ENCODE measurements around the gene BCOR. TPM values are rescaled to one million over a fixed set of nuclear protein-coding genes. Genes with fewer than 3 reads are reported as not detected.

The BCOR gene
- total RNA-seq, 2 experiments from 2014 or later: 26.1 to 26.3 TPM

- Histone ChIP-seq H3K4me3 (ENCODE audit: low read length) (no peak overlapping the region), H3K9me3 (ENCODE audit: control insufficient read depth in 1 of 2, insufficient read depth in 1 of 2, low read length in 2 of 2) (no peaks in the 10 kb centered on the region), H3K36me3 (ENCODE audit: insufficient read depth, low read length) (no peaks in the 10 kb centered on the region), H3K27ac (ENCODE audit: low read depth in 1 of 2, low read length in 2 of 2) (no peak overlapping the region), H3K27me3 (ENCODE audit: control insufficient read depth in 1 of 2, insufficient read depth in 2 of 2, low read length in 2 of 2) (no peaks in the 10 kb centered on the region), H3K4me1 (ENCODE audit: insufficient read depth, low read length) (peaks cover 28% of the 10 kb centered on the region)
- DNase-seq: no peak
- CTCF ChIA-PET: no interaction called here
- Mint-ChIP-seq H3K9me3 (no peaks in the 10 kb centered on the region), H3K4me3 (peak overlapping the region; percentile 4), H3K27ac (no peak overlapping the region), H3K4me1 (ENCODE audit: low read depth) (no peaks in the 10 kb centered on the region), H3K27me3 (no peaks in the 10 kb centered on the region), H3K36me3 (ENCODE audit: low read depth) (no peaks in the 10 kb centered on the region)
- POLR2A ChIA-PET: interaction anchor here (1.0 to 1.4 kb wide), 3 partner anchors 25 to 47 kb away, joined by 3 read pairs; partner anchors contain the start of gene BCOR
- TF ChIP-seq CTCF (IDR thresholded peaks at IDR 0.05): no peak
- intact Hi-C loops (cut with DNase I, micrococcal nuclease): no loop called here
- no peak for ATAC-seq (ENCODE audit: poor library complexity)
These were observed 46.8 kb upstream of the BCOR start for GRCh38 chrX:40144576-40144975.

GRCh38 chrX:40143987-40144386, 46.2 kb upstream of the BCOR start:
- peaks cover 25% of the 10 kb centered on the region for H3K4me1 ChIP-seq (ENCODE audit: insufficient read depth, low read length)
- Mint-ChIP-seq H3K27me3 (no peaks in the 10 kb centered on the region), H3K27ac (no peak overlapping the region), H3K9me3 (no peaks in the 10 kb centered on the region), H3K36me3 (ENCODE audit: low read depth) (no peaks in the 10 kb centered on the region), H3K4me3 (no peak overlapping the region), H3K4me1 (ENCODE audit: low read depth) (no peaks in the 10 kb centered on the region)
- H3K36me3 ChIP-seq (ENCODE audit: insufficient read depth, low read length): no peaks in the 10 kb centered on the region
- ATAC-seq (ENCODE audit: poor library complexity) (no peak), DNase-seq (no peak)
- CTCF ChIA-PET: no interaction called here
- no peaks in the 10 kb centered on the region for H3K9me3 ChIP-seq (ENCODE audit: control insufficient read depth in 1 of 2, insufficient read depth in 1 of 2, low read length in 2 of 2)
- no peak overlapping the region for H3K27ac ChIP-seq (ENCODE audit: low read depth in 1 of 2, low read length in 2 of 2)
- H3K27me3 ChIP-seq (ENCODE audit: control insufficient read depth in 1 of 2, insufficient read depth in 2 of 2, low read length in 2 of 2): no peaks in the 10 kb centered on the region
- POLR2A ChIA-PET: interaction anchor here (1.0 to 1.4 kb wide), 2 partner anchors 25 to 46 kb away, joined by 3 read pairs; partner anchors contain the start of gene BCOR
- no peak for TF ChIP-seq CTCF (IDR thresholded peaks at IDR 0.05)
- intact Hi-C loops (cut with DNase I, micrococcal nuclease): no loop called here
- H3K4me3 ChIP-seq (ENCODE audit: low read length): no peak overlapping the region

GRCh38 chrX:40143001-40143400, 45.2 kb upstream of the BCOR start:
- DNase-seq (no peak), ATAC-seq (ENCODE audit: poor library complexity) (no peak)
- Mint-ChIP-seq H3K4me3 (no peak overlapping the region), H3K27ac (no peak overlapping the region), H3K4me1 (ENCODE audit: low read depth) (no peaks in the 10 kb centered on the region), H3K36me3 (ENCODE audit: low read depth) (no peaks in the 10 kb centered on the region), H3K27me3 (no peaks in the 10 kb centered on the region), H3K9me3 (no peaks in the 10 kb centered on the region)
- Histone ChIP-seq H3K27ac (ENCODE audit: low read depth in 1 of 2, low read length in 2 of 2) (no peak overlapping the region), H3K4me1 (ENCODE audit: insufficient read depth, low read length) (peaks cover 21% of the 10 kb centered on the region), H3K9me3 (ENCODE audit: control insufficient read depth in 1 of 2, insufficient read depth in 1 of 2, low read length in 2 of 2) (no peaks in the 10 kb centered on the region), H3K36me3 (ENCODE audit: insufficient read depth, low read length) (no peaks in the 10 kb centered on the region), H3K27me3 (ENCODE audit: control insufficient read depth in 1 of 2, insufficient read depth in 2 of 2, low read length in 2 of 2) (no peaks in the 10 kb centered on the region), H3K4me3 (ENCODE audit: low read length) (no peak overlapping the region)
- ChIA-PET CTCF (no interaction called here), POLR2A (interaction anchor here (1.1 kb wide), 1 partner anchor 38 kb away, joined by 3 read pairs; no protein-coding TSS in a partner anchor)
- no peak for TF ChIP-seq CTCF (IDR thresholded peaks at IDR 0.05)
- intact Hi-C loops (cut with DNase I, micrococcal nuclease): no loop called here
